ENCODE data around the gene CCNF.
"Not testable (repeated sequence)": the region's sequence is repeated elsewhere in the genome, so short reads cannot be mapped to it uniquely, and the experiment has no call there.

Gene CCNF

GRCh38 chr16:2472885-2473445 is 43.7 kb downstream of the CCNF start:
- DNase-seq = no peak

- no peak for DNase-seq
These were observed 44.2 kb downstream of the CCNF start for GRCh38 chr16:2473446-2473926.

- DNase-seq = no peak
These were observed 45.0 kb downstream of the CCNF start for GRCh38 chr16:2473999-2474876.

- DNase-seq = peak; percentile 14 to 29
These were observed 45.7 kb downstream of the CCNF start, which contains the start of gene TBC1D24 for GRCh38 chr16:2474877-2475412. TSS of gene TBC1D24 (plus strand) at chr16:2475127. CDS start at chr16:2496149, 21,022 bp downstream.

- DNase-seq = no peak
These were observed 46.4 kb downstream of the CCNF start for GRCh38 chr16:2475413-2476344.

- no peak for DNase-seq
These were observed 47.1 kb downstream of the CCNF start for GRCh38 chr16:2476345-2476720.

GRCh38 chr16:2476741-2477140 is 47.5 kb downstream of the CCNF start:
- DNase-seq = no peak

- no peak for DNase-seq
These were observed 48.1 kb downstream of the CCNF start for GRCh38 chr16:2477327-2477726.

- DNase-seq = no peak
These were observed 49.0 kb downstream of the CCNF start for GRCh38 chr16:2478279-2478678.

GRCh38 chr16:2479996-2480395 is 50.7 kb downstream of the CCNF start:
- not testable (repeated sequence) for DNase-seq

- no peak for DNase-seq
These were observed 51.7 kb downstream of the CCNF start for GRCh38 chr16:2480948-2481347.

GRCh38 chr16:2481676-2482075 is 52.4 kb downstream of the CCNF start:
- DNase-seq = no peak

- no peak for DNase-seq
These were observed 53.0 kb downstream of the CCNF start for GRCh38 chr16:2482249-2482648.

- no peak for DNase-seq
These were observed 53.7 kb downstream of the CCNF start for GRCh38 chr16:2482708-2483534.

- no peak for DNase-seq
These were observed 55.0 kb downstream of the CCNF start for GRCh38 chr16:2483939-2484897.

- no peak for DNase-seq
These were observed 55.8 kb downstream of the CCNF start for GRCh38 chr16:2484898-2485508.

GRCh38 chr16:2485811-2486507 is 56.7 kb downstream of the CCNF start:
- DNase-seq = no peak

GRCh38 chr16:2486645-2487516 is 57.6 kb downstream of the CCNF start:
- DNase-seq = no peak

- no peak for DNase-seq
These were observed 58.2 kb downstream of the CCNF start for GRCh38 chr16:2487517-2487842.
